Kidney capillary endothelial cell (primary cell): Measurements from ENCODE around the gene BNIP5.

ENCODE experiments used
- DNase-seq: peaks from one replicate; pipeline ENCODE4 v3.0.0-alpha.2; 2018; ENCODE audit warnings: low spot score

The BNIP5 gene

GRCh38 chr6:36296240-36296639 is 40.4 kb downstream of the BNIP5 start:
- DNase-seq, result no peak

GRCh38 chr6:36292170-36292569 is 44.5 kb downstream of the BNIP5 start:
- no peak for DNase-seq

DNA sequence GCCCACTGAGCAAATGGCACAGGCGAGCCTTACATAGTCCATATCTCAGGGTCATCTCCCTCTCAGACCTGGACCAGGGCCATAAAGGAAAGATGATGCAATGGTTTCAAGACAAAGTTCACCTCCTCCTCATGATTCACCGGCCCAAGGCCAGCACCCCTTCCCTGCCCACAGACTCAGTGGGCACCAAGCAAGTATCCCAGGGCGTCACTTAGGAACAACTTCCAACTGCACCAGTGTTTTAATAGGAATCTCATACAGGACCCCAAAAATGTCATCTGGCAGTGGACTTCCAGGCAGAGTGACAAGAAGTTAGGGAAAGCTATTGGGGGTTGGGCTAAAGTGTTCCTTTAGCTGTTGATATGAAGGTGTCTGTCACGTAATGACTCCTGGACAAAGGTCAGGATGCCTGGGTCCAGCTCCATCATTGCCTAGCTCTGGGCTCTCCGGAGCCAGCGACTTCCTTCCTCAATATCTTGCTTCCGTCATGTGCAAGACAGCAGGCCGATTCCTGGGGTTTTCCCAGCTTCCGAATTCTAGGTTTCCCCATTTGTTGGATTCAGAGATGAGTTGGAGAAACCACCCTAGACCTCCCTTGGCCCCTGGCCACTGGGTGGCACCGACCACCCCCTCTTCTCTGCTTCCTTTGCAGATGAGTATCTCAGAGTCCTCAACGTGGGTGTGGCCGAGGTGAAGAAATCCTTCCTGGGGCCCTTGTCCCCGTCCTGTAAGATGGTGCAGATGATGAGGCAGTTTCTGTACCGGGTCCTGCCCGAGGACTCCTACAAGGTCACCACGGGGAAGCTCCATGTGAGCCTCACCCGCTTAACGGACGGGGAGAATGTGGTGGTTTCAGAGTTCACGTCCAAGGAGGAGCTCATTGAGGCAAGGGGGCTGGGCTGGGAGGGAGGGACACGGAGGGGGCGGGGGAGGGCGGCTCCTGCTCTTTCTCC is 45.7 kb downstream of the BNIP5 start:
- peak; percentile 33 for DNase-seq

GRCh38 chr6:36289281-36289878 is 47.3 kb downstream of the BNIP5 start:
- DNase-seq, result no peak

GRCh38 chr6:36286858-36287257 is 49.8 kb downstream of the BNIP5 start:
- no peak for DNase-seq

- no peak for DNase-seq
Measured at GRCh38 chr6:36285797-36286196, 50.9 kb downstream of the BNIP5 start.

DNA sequence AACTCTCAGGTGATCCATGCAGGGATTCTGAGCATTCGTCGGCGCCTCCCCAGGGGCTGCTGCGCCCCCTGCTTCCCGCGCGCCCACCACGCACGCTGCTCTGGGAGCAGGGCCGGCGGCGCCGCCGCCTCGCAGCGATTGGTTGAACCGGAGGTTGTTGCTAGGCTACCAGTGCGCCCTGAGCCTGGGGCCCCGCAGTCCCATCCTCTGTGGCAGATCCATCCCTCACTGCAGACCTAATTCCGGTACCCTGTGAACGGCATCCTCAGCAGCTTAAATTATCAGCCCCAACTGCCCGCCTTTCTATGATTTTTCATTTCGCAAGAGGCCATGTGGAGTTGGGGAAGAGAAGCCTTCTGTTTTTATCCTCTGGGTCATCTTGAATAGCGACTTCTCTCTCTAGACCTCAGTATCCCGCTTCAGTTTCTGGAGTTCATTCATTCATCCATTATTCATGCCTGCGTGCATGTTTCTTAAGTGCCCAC is 51.5 kb downstream of the BNIP5 start:
- no peak for DNase-seq

GRCh38 chr6:36284359-36284758 is 52.3 kb downstream of the BNIP5 start:
- DNase-seq, result no peak

DNA sequence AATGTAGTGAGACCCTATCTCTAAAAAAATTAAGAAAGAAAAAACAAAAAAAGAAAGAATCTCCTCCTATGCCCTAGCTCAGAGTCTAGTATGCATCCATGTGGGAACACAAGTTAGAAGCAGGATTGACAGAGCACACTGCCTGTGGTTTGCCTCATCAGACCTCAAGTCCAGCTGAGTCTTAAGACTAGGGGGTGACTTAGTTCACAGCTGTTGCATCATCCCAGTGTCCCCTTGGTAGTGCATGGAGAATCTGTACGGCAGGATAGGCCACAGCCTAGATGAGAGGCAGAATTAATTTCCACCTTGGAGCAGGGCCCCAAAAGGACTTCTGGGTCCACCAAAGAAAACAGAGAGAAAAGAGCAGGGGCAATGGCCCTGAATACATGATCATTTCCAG is 53.1 kb downstream of the BNIP5 start:
- no peak for DNase-seq

- DNase-seq, result no peak
Measured at GRCh38 chr6:36280983-36281382, 55.7 kb downstream of the BNIP5 start.

DNA sequence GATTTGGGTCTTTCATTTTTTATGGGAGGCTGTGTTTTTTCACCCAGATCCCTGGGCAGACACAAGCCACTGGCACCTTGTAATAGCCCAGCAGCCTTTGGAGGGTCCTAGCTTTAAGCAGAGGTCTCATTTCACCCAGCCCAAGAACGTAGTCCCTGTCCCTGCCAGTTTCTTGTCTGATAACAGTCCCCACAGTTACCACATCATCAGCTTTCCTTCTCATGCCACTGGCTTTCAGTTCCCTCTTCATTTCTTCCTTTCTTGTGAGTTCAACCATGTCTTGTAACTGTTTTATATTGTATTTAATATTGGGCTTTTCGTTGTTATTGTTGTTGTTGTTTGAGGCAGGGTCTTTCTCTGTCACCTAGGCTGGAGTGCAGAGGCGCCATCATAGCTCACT is 56.2 kb downstream of the BNIP5 start:
- no peak for DNase-seq

DNA sequence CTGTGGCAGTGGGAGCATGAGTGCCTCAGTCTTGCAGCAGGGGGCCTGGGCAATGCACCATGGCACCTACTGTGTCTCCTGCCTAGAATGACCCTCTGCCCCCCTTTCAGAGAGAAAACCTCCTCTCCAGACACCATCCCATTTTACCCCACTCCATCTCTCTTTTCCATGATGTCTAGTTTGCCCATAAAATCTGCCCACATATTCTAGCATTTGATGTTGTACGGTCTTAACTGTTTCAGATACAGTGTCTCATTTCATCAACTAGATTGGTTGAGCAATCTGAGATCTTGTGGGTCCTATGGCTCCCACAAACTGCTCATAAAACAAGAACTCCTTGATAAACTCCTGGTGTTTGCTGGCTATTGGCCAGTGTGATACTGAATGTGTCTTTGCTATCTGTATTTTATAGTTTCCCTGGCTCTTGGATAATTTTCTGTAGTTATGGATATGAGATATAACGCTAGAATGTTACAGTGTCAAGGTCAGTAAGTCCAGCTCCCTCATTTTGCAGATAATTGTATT is 58.7 kb downstream of the BNIP5 start:
- no peak for DNase-seq

DNA sequence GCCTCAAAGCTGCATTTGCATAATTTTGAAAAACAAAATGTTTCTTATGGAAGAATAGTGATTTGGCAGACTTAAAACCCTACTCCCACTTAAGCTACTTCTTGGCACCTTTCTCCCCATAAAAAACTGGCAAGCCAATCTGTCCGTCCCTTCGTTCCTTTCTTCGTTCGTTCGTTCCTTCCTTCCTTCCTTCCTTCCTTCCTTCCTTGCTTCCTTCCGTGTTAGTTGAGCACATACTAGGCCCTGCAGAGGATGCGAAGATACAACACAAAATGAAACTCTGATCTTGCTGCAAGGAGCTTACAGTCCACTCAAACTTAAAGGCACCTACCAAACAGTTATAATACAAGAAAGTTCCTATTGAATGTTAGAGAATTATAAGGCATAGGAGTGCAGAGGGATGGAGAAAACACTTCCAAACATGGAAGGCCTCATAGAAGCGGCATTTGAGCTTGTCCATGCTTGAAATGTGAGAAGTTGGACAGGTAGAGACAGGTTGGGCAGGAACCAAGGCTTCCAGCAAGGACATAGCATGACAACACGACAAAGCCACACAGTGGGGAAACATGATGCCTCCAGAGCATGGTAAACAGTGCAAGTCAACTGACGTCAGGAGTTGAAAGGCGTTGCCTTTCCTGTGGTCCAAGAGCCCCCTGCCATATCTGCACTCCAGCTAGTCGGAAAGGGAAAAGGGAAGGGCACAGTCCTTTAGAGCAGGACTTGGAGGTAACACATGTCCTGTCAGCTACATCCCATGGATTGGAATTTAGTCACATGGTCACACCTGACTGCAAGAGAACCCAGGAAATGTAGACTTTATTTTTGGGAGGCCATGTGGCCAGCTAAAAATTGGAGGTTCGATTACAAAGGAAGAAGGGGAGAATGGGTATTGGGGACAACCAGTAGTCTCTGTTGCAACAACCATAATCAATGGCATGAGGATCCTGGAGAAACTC is 59.8 kb downstream of the BNIP5 start:
- DNase-seq, result no peak

DNA sequence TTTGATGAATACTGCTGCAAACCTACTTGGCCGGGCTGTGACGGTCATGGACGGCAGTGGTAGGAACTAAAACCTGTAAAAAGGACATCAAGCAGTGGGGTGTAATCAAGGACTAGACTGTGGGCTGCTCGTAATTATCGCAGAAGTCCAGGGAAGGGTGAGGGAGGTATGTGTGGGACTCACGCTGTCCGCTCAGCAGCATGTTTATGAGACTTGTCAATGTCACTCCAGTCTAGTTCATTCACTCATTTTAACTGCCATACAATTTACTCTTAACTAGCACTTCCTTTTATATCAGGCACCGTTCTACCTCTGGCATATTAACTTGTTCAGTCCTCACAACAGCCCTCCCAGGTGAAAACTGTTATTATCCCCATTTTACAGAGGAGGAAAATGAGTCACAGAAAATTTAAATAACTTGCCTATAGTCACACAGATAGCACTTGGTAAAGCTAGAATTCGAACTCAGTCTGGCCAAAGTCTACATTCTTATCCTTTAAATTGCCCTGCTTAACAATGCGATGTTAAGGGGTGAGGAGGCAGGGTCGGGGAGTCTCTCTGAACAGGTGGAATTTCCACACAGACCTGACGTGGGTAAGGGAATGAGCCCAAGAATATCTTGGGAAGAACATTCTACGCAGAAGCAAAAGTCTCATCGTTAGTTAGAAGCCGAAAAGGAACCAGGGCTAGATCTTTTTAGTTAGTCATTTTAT is 62.7 kb downstream of the BNIP5 start:
- DNase-seq, result no peak

DNA sequence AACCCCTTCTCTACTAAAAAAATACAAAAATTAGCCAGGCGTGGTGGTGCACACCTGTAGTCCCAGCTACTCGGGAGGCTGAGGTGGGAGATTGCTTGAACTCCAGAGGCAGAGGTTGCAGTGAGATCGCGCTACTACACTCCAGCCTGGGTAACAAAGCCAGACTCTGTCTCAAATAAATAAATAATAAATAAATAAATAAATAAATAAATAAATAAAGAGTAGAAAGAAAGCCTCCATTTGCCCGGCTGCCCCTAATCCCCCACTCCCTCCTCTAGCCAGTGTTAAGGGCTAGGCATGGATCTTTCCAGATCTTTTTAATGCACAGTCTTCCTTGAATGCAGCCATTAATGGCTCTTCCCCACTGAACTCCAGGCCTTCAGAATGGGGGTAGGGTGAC is 63.6 kb downstream of the BNIP5 start:
- DNase-seq, result no peak

GRCh38 chr6:36272234-36272633 is 64.5 kb downstream of the BNIP5 start:
- no peak for DNase-seq

- no peak for DNase-seq
Measured at GRCh38 chr6:36269834-36270705, 66.6 kb downstream of the BNIP5 start, which contains the start of gene PNPLA1. Gene PNPLA1, plus strand, starts transcription at chr6:36270060. Its CDS starts 400 bp downstream, at chr6:36270460.

GRCh38 chr6:36268478-36269275 is 68.0 kb downstream of the BNIP5 start:
- no peak for DNase-seq

DNA sequence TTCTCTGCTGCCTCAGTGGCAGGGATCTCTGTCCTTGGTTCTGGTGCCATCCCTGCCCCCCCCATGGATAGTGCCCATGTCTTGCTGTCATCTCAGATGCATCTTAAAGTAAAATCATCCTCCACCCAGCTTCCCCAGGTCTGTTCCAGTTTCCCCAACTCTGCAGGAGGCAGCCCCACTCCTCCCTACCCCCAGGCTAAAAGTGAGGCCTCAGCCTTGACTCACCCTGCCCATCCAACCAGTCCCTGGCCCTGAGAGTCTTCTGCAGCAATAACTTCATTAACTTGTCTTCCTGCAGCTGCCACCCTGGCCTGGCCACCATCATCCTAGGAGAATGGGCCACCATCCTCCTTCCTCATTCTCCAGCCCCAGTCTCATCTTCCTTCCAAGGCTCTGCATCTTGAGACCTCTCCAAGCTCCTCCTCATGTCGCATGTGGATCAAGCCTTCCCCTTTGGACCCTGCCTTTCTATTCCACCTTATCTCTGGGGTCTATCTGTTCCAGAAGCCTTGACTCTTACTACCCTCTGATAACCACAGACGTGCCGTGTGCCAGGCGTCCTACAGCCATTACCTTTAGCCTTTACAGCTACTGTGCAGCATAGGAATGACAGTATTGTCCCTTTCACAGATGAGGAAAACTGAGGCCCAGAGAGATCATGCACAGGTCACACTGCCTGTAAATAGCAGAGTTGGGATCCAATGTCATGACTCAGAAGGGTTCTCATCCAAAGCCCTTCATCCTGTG is 68.8 kb downstream of the BNIP5 start:
- no peak for DNase-seq
